D721Med (cell line): ENCODE data around the gene ARHGEF7.

ENCODE experiments used
- DNase-seq: peaks from one replicate; pipeline ENCODE4 v3.0.0; 2011; ENCODE audit warnings: low spot score; ENCODE audit not compliant: insufficient read length
- FAIRE-seq: peaks from 2 replicates; lab custom pipeline; 2011; peaks lifted over from hg19 to GRCh38; lab: Jason Lieb, UNC
- CTCF ChIP-seq: IDR thresholded peaks from 2 replicates; pipeline ENCODE4 v1.5.1; 2012; ENCODE audit warnings: mild to moderate bottlenecking, control low read depth; ENCODE audit not compliant: insufficient read depth; ENCODE audit errors: missing control alignments

ARHGEF7 gene

DNA sequence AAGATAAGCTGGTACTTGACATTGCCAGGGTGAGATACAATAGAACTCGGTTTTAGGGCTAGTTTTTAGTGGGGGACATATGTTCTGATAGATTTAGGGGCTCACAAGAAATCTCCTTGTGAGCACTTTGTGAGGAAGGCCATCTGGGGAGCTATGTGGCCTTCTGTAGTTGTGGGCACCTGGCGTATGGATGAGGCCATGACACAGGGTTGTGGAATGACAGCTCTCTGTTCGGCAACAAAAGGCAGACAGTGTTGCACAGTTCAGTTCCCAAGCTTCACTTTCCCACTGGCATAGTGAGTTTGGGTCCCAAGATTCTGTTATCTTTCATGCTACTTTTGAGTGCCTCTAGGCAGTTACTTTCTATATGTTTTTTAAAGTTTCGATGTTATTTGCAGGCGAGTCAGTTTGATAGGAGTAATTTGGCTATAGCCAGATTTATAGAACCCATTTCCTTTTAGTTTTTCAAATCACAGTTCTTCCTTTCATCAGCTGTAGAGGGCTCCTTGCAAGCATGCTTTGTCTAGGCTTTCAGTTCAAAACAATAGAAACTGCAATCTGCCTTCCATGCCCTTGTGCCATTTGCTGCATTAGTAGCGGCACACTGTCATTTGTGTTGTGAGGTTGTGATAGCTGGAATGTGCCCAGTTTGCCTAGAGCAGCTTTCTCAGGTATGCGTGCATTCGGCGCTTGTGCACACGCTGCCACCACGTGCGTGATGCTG, 134.7 kb downstream of the ARHGEF7 start:
- DNase-seq (no peak), FAIRE-seq (no peak)
- TF ChIP-seq CTCF: no peak

DNA sequence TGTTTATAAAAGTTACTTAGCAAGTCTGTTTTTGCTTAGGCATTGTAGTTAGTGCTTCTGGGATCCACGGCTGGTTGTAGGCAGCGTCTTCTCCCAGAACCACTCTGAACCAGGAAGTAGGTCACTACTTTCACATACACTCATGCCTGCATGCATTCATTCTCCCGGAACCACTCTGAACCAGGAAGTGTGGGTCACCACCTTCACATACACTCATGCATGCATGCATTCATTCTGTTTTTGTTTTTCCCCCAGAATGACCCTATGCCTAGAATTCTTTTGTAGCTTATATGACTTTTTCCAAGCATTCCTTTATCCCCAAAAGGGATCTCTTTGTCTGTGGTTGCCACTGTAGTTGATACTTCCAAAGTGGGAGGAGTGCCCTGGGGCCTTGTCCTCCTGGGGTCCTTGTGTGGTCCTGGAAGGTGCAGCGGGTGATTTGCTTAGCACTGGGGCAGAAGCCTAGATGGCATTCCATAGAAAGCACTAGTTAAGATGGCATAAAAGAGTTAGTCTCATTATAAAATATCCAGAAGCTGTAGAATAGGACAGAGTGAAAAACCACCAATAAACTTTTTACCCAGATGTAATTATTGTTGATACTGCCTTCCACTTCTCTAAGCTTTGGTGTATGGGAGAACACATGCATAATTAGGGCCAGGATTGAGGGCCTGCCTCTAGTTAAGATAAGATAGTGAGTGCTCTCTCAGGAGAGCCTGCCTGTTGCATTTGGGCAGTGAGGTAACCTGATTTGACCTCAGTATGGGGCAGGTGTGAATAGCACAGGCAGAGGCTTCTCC, 136.7 kb downstream of the ARHGEF7 start:
- DNase-seq: no peak
- no peak for FAIRE-seq
- no peak for TF ChIP-seq CTCF

- TF ChIP-seq CTCF: no peak
- FAIRE-seq (no peak), DNase-seq (no peak)
These were observed 137.6 kb downstream of the ARHGEF7 start for GRCh38 chr13:111252446-111253364.

- FAIRE-seq: no peak
These were observed 138.3 kb downstream of the ARHGEF7 start for GRCh38 chr13:111253365-111253872.

DNA sequence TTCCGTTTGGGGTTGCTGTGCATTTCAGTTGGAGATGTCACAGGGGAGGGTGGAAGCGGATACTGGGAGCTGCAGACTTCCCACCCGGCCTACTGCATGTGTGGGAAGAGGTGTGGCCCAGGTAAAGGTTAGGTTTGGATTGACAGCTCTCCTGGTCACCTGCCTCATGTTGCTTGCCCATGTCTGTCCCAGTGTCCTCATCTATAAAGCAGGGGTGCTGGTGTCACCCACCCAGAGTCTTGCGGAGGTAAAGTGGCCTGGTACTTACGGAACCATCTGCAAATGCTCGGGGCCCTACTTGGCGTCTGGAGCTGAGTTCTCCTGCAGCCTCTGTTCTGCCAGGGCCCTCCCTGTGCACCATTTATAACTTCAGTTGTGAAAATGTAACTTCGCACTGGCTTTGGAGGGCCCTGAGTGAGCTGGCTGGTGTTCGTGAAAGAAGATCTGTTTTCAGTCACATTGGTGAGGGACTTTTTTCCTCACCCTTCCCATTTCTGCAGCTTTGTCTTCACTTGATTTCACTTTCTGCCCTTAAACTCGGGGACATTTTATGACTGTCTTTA, 140.2 kb downstream of the ARHGEF7 start:
- FAIRE-seq (no peak), DNase-seq (no peak)
- TF ChIP-seq CTCF: no peak

More at GRCh38 chr13:111253365-111253872, 138.3 kb downstream of the ARHGEF7 start:
- TF ChIP-seq CTCF: no peak
- DNase-seq: no peak

DNA sequence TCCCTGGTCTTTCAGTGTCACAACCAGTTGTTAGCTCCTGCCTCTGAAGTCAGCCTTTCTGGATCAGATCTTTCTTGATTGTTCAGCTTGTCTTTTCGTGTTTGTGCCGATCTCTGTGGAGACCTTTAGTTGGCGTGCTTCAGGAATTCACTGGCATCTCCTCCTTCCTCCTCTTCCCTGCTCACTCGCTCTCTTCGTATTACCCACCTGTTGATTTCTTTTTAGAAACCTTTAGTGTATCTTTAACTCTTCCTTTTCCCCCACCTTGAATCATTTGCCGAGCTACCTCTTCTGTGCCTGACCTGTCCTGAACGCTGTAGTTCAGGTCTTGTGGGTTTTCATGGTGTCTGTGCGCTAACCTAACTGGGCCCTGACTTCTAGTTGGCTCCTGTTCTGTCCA, 141.3 kb downstream of the ARHGEF7 start:
- TF ChIP-seq CTCF: no peak
- FAIRE-seq (no peak), DNase-seq (no peak)
